GM18526 (cell line): Measurements from ENCODE around the gene OMA1.

Experiments used
- POLR2A ChIP-seq: IDR thresholded peaks from 3 replicates; pipeline ENCODE4 v1.6.1; 2011; ENCODE audit not compliant: insufficient read length; ENCODE audit errors: extremely low read depth

Gene OMA1

DNA sequence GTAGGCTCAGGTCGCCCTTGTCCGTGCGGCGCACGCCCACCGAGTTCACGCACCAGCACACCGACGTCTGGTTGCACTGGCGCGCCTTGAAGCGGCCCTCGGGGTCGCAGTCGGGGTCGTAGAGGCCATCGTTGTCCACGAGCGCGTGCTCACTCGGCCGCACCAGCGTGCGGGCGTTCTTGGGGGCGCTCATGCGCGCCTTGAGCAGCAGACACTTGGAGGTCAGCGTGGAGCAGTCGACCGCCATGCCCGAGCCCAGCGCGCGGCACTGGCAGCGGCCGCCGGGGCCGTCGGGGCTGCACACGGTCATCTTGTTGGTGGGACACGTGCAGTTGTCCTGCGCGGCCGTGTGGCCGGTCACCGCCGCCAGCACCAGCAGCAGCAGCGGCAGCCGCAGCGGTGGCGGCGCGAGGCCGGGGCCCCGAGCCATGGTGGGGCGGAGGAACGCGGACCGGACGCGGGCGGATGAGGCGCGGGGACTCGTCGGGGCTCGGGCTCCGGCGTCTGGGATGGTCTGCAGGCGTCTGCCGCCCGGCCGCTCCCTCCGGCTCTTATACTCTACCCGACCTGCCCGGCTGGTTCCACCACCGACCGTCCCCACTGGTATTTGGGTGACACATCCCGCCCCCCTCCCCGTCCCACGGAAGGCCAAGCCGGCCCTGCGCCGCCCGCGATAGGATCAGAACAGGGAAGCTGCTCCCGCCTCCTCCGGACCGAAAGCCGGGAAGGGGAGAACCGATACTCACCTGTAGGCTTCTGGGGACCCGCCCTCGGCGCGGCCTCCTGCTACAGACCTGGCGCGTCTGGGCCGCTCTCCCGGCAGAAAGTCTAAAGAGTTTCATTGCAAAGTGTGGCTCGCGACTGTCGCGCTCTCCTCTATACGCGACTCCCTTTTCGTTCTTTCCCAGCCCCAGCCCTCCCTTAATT, 30.5 kb upstream of the OMA1 start, which contains the start of gene TACSTD2:
Gene TACSTD2, minus strand, starts transcription at position 526 of the 927 bp plus-strand sequence. Its CDS starts 96 bp downstream, at position 430.
- TF ChIP-seq POLR2A = no peak

DNA sequence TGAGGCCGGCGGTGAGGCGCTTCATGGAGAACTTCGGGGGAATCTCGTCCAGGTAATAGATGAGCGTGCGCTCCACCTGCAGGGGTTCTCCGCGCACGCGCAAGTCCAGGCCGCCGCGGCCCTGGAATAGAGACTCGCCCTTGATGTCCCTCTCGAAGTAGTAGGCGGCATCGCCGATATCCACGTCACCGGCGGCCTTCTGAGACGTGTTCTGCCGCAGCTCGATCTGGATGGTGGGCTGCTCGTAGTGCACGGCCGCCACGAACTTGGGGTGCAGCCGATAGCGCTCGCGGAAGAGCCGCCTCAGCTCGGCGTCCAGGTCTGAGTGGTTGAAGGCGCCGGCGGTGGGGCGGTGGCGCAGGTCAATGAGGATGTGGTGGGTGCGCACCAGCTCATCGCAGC, 29.8 kb upstream of the OMA1 start:
- no peak for TF ChIP-seq POLR2A

DNA sequence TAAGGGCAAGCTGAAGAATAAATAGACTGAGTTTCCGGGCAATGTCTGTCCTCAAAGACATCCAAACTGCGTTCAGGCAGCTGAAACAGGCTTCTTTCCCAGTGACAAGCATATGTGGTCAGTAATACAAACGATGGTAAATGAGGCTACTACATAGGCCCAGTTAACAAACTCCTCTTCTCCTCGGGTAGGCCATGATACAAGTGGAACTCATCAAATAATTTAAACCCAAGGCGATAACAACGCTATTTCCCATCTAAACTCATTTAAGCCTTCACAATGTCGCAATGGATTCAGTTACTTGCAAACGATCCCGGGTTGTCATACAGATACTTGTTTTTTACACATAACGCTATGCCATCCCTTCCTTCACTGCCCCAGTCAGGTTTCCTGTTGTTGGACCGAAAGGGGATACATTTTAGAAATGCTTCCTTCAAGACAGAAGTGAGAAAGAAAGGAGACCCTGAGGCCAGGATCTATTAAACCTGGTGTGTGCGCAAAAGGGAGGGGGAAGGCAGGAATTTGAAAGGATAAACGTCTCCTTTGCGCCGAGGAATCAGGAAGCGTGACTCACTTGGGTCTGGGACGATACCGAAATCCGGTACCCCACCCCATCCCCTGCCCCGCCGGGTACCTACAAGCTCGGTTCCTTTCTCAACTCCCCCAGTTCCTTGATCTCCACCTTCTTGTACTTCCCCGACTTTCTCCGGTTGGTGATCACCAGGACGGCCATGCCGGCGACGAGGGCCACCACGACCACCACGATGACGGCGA, 29.2 kb upstream of the OMA1 start:
- no peak for TF ChIP-seq POLR2A

DNA sequence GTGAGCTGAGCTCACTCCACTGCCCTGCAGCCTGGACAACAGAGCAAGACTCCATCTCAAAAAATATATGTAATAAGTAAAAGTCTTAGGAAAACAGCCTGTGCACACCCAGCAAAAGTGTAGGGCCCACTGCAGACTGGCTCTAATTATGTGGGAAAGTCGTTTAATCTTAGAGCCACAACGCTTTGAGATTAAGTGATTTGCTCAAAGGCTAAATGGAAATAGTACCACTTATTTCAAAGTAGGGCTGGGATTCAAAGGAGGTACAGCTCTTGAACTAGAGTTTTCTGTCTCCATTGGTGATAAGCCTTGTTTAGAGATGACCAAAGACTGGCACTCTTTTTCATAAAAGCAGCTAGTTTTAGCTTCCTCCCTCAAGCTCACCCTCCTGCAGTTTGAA, 28.3 kb upstream of the OMA1 start:
- no peak for TF ChIP-seq POLR2A

DNA sequence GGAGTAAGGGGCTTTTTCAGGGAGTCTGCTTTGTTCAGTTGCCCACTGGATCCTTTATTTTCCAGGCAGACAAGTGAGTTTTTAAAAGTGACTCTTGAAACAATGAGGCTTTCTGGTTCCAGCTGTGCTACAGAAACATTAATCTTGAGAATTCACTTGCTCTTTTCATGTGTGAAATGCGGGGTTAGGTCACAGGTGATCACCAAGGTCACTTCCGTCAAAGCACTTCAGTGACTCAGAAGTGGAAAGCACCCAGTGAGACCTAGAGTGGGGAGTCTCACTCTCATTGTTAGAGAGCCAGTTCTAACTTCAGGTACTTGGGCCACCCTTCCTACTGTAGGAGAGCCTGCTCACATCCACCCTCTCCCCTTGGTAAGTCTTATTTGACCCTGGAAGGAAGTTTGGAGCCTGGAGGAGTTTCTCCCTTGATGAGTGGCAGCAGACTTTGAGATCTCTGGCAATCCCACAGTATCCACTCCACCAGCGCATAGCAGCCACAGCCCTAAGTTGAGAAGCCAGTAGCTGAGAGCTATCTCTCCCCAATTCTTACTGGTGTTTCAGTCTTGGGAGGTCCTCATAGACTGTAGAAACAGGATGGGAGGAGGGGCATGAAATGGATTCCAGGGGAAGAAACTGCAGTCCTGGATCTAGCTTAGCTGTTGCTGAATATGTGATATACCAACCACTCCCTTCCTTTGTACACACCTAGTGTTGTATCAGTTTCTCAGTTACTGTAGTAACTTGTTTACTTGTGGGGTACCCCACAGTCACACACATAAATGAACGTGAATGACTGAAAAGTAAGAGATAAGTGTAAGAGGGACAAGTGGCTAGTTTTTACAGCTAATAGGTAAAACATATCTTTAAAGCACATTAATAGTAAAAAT, 27.4 kb upstream of the OMA1 start:
- no peak for TF ChIP-seq POLR2A

DNA sequence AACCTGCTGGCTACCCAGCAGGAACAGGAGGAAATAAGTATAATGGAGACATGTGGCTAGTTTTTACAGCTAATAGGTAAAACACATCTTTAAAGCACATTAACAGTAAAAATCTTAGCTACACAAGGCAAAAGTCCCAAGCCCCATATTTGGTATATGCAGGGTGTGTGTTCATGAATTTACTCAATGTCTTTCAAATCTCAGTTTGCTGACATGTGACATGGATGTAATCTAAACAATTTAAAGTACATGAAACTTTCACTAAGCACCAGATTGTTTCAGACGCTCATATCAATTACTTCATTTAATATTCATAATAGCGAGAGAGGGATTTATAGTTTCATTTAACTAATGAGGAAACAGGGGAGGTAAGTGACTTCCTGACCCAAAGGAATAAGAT, 26.6 kb upstream of the OMA1 start:
- no peak for TF ChIP-seq POLR2A

DNA sequence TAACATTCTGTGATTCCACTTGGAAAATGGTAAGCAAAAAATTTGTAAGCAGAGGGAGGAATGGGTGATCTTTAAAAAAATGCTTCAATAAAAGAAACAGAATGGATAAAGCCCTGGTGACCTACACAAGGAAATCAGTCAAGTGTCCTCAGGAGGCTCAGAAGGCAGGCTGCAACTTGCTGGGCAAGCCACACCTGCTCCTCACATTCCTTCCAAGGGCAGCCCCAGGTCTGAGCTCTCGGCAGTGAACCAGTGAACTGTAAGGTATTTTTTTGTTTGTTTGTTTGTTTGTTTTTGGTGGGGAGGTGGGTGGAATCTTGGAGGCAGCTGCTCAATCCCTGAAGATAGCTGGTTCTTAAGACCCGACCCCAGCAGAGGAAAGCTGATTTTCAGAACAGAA, 26.2 kb upstream of the OMA1 start:
- TF ChIP-seq POLR2A = no peak

DNA sequence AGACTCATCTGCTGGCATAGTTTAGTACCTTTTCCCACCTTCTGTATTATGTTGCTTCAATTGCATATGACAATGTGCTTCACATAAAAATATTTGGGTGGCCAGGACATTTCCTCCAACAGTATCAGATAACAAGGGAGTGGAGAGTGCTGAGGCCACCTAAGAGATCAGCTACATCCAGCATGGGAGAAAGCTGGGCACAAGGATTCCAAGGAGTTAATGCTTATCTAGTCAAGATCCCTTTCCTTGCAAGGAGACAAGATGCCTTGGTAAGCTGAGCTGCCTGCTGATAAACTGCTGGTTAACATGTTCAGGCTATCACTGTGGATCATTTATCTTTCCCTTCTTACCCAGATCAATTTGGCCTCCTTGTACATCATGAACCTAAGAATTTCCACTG, 25.1 kb upstream of the OMA1 start:
- TF ChIP-seq POLR2A = no peak

DNA sequence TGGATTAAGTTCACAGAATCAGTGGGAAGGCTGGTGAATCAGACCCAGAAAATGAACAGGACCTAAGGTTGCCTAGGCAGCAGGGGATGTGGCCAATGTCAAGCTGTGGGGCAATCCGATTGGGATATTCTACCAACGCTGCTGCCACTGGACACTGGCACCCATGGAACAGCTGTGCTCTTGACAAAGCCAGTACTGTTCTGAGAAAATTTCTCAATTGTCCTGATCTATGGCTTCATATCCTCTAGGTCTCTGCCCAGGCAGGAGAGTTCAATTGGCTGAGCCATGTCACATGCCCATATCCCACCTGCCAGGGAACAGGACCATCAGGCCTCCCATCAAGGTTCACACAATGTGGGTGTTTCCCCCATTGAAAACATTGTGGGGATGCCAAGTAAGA, 24.3 kb upstream of the OMA1 start:
- TF ChIP-seq POLR2A = no peak

DNA sequence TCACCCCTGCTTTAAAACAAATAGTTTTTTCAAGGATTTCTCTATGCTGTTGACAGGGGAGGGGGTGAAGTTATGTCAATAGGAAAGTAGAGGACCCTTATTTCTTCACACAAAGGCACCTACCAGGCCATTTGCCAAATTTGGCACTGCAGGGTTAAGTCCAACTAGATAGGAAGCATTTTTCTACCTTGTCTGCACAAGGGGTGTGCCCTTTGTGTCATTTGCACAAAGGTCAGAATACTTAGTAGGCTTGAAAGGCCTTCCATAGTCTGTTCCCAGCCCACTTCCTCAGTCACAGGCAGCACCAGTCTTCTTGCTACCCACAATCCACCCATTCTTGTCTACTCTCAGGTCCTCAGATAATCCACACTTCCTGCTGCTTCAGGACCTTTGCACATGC, 23.6 kb upstream of the OMA1 start:
- no peak for TF ChIP-seq POLR2A

DNA sequence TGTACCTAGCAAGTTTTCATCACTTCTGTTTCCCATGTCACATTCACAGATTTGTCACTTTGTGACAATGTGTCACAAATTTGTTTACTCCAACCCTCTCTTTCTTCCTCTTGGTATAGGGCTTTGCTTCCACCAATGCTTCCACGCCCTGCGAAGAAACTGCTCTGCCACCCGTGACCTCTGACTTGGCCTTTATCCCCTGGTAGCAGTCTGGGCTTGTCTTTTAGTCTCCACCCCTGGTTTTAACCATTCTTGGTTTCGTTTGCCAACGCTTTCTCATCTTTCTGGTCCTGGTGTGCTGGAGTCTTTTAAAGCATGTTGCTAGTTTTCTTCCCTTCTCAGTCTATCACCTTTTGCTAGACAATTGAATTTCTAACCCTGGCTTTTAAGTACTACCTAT, 22.4 kb upstream of the OMA1 start:
- no peak for TF ChIP-seq POLR2A

DNA sequence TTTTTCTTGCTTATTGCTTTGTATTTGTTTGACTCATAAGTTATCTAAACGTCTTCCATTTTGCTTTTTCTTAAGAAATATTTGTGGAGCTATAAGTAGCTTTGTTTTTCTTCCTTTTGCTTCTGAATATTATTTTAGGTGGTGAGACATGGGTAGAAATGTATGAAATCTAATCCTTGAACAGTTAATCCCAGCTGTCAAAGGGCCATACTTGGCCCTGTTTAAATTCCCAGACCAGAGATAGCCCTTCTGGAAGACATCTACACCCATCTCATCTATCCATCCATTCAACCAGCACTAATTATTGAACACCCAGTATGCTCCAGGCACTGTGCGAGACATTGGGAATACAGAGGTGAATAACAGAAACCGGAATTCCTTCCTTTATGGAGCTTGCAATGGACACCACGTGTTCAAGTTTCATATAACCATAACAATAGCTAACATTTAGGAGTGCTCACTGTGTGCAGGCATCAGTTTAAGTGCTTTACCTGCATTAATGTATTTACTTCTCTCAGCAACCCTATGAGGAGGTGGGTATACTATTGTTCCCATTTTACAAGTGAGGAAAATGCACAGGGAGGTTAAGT, 21.8 kb upstream of the OMA1 start:
- no peak for TF ChIP-seq POLR2A

DNA sequence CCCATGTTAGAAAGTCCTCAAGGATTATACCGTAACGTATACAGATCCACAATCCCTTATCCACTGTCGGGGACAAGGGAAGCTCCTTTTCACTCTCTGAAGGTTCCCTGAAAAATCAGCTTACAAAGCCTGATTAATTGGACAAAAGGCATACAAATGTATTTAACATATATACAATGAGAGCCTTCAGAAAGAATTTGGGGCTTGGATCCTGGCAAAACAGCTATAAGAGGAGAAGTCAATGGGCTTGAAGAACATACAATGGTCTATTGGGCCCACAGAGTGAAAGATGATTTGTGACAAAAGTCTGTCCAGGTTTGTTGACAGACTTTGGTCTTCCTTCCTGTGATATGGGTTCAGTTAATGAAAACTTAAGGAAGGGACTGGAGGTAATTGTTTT, 19.8 kb upstream of the OMA1 start:
- TF ChIP-seq POLR2A = no peak

DNA sequence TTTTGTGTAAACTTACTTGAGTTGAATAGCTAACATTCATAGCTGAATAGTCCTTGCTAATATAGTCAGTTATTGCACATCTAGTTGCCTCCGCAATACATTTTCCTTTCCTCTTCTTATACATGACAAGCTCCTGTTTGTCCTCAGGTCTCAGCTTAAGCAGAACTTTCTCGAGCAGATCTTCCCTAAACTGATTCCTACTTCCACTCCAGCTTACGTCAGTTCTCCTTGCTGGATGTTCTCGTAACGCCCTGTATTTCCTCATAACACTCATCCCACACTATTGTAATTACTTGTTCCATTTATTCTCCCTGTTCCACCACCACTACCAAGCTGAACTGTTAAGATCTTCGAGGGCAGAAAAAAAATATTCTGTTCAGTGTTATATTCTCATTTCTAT, 15.1 kb upstream of the OMA1 start:
- no peak for TF ChIP-seq POLR2A

DNA sequence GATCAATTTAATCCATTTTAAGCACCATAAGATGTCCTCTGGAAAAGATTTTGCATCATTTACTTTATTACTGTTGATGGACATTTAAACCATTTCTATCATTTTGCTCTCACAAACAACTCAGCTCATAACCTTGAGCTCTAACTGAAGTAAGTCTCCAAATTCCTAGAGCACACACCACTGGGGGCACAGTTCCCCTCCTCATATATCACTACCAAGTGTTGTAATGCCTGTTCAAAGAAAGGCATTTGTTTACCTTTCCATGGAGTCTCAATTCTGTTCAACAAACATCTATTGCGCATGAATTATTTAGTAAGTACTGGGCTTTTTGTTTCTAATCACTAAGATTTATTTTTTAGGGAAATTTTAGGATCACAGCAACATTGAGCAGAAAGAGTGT, 8.9 kb upstream of the OMA1 start:
- TF ChIP-seq POLR2A = no peak
